NB4 (cell line): ENCODE results near the gene NDEL1.

Source experiments
- DNase-seq: peaks from one replicate; pipeline ENCODE4 v3.0.0; 2010; ENCODE audit warnings: low read depth
- H3K4me3 ChIP-seq: one replicate; pipeline ENCODE4 v1.5.1; 2011; ENCODE audit warnings: mild to moderate bottlenecking, low read depth, low read length, moderate library complexity
- MYC ChIP-seq: IDR thresholded peaks from 2 replicates; pipeline ENCODE4 v1.6.1; 2011; ENCODE audit warnings: low read depth, low read length

The NDEL1 gene

DNA sequence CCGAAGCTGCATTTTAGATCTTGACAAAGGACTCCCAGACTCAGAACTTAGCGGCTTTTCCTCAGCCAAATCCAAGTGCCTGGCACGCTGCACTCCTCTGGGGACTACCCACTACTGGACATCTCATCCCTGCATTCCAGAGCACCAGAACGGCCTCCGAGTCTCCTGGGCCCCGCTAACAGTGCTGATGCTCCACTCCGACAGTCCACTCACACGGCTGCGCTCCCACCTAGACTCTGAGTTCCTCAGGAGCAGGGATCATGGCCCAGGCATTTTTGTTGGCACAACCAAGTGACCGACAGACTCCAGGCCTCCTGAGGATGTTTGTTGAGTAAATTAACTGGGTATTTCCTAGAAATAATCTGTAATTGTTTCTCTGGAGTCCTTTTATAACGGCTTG is 79.1 kb downstream of the NDEL1 start:
- TF ChIP-seq MYC: no peak
- DNase-seq: no peak
- H3K4me3 ChIP-seq: no peak overlapping the region
